Measurements from ENCODE around the gene LSM14A.
"Not testable (repeated sequence)": the region's sequence is repeated elsewhere in the genome, so short reads cannot be mapped to it uniquely, and the experiment has no call there.

The LSM14A gene

DNA sequence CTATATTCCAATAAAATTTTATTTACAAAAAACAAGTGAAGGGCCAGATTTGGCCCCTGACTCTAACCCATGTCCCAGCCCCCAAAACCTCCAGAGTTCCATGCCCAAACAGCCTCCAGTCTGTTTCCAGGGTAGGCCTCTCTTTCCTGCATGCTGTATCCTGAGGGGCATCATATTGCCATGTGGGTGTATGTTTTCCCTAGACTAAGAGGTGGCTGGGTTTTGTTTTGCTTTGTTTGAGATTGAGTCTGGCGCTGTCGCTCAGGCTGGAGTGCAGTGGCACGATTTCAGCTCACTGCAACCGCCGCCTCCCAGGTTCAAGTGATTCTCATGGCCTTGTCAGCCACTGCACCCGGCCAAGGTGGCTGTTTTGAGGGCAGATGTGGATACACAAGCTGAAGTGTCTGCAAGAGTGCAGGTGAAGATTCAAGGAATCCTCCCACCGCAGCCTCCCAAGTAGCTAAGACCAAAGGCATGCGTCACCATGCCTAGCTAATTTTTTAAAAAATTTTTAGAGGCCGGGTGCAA, 23.6 kb upstream of the LSM14A start:
- no peak overlapping the region for H3K27ac ChIP-seq
- TF ChIP-seq, protein P1, sequence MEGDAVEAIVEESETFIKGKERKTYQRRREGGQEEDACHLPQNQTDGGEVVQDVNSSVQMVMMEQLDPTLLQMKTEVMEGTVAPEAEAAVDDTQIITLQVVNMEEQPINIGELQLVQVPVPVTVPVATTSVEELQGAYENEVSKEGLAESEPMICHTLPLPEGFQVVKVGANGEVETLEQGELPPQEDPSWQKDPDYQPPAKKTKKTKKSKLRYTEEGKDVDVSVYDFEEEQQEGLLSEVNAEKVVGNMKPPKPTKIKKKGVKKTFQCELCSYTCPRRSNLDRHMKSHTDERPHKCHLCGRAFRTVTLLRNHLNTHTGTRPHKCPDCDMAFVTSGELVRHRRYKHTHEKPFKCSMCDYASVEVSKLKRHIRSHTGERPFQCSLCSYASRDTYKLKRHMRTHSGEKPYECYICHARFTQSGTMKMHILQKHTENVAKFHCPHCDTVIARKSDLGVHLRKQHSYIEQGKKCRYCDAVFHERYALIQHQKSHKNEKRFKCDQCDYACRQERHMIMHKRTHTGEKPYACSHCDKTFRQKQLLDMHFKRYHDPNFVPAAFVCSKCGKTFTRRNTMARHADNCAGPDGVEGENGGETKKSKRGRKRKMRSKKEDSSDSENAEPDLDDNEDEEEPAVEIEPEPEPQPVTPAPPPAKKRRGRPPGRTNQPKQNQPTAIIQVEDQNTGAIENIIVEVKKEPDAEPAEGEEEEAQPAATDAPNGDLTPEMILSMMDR (conservative IDR thresholded peaks at IDR 0.05): no peak

GRCh38 chr19:34149873-34150272, 22.4 kb upstream of the LSM14A start:
- TF ChIP-seq, protein P1 (conservative IDR thresholded peaks at IDR 0.05): no peak
- H3K27ac ChIP-seq: no peak overlapping the region

- TF ChIP-seq, protein P1 (conservative IDR thresholded peaks at IDR 0.05): no peak
Measured at GRCh38 chr19:34150558-34150957, 21.7 kb upstream of the LSM14A start.

DNA sequence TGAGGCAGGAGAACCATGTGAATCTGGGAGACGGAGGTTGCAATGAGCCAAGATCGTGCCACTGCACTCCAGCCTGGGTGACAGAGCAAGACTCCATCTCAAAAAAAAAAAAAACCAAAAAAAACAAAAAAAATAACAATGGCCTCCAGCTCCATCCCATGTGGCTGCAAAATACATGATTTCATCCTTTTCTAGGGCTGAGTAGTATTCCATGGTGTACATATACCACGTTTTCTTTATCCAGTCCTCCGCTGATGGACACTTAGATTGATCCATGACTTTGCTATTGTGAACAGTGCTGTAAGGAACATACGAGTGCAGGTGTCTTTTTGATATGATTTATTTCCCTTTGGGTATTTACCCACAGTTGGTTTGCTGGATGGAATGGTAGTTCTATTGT, 20.9 kb upstream of the LSM14A start:
- TF ChIP-seq, protein P1 (conservative IDR thresholded peaks at IDR 0.05): no peak
- H3K27ac ChIP-seq: no peak overlapping the region

More at GRCh38 chr19:34150558-34150957, 21.7 kb upstream of the LSM14A start:
- no peak overlapping the region for H3K27ac ChIP-seq

DNA sequence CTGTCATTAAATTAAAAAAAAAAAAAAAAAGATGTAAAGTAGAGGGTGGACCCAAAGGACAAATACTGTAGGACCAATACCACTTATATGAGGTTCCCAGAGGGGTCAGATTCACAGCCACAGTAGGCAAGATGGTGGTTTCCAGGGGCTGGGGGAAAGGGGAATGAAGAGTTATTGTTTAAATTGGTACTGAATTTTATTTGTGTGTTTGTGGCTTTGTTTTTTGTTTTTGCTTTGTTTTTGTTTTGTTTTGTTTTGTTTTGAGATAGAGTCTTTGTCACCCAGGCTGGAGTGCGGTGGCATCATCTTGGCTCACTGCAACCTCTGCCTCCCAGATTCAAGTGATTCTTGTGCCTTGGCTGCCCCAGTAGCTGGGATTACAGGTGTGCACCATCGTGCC, 17.9 kb upstream of the LSM14A start:
- TF ChIP-seq, protein P1 (conservative IDR thresholded peaks at IDR 0.05): no peak
- H3K27ac ChIP-seq: no peak overlapping the region

- no peak overlapping the region for H3K27ac ChIP-seq
- TF ChIP-seq, protein P1 (conservative IDR thresholded peaks at IDR 0.05): no peak
Measured at GRCh38 chr19:34155686-34156085, 16.6 kb upstream of the LSM14A start.

GRCh38 chr19:34158966-34159365, 13.3 kb upstream of the LSM14A start:
- H3K27ac ChIP-seq: not testable (repeated sequence)

GRCh38 chr19:34159541-34159940, 12.8 kb upstream of the LSM14A start:
- H3K27ac ChIP-seq: not testable (repeated sequence)

GRCh38 chr19:34161902-34162301, 10.4 kb upstream of the LSM14A start:
- not testable (repeated sequence) for H3K27ac ChIP-seq

All from VCaP (cell line).